ENCODE measurements around the gene ASCL5.

The ASCL5 gene

GRCh38 chr1:201100169-201100930, 26.6 kb downstream of the ASCL5 start:
- no peak overlapping the region for H3K9ac ChIP-seq (ENCODE audit: low read length)
- no peaks in the 10 kb centered on the region for H3K36me3 ChIP-seq (ENCODE audit: control insufficient read depth, low read depth, low read length)
- H3K9me3 ChIP-seq (ENCODE audit: control insufficient read depth, low read depth, low read length): no peaks in the 10 kb centered on the region
- no peaks in the 10 kb centered on the region for H3K27me3 ChIP-seq (ENCODE audit: control insufficient read depth, insufficient read depth, low read length)
- no peak overlapping the region for H3K27ac ChIP-seq (ENCODE audit: low read length)
- no peak overlapping the region for H3K4me3 ChIP-seq (ENCODE audit: low read length)
- no peaks in the 10 kb centered on the region for H3K4me1 ChIP-seq (ENCODE audit: control insufficient read depth, low read depth, low read length)

- no peak overlapping the region for H3K9ac ChIP-seq (ENCODE audit: low read length)
- no peaks in the 10 kb centered on the region for H3K9me3 ChIP-seq (ENCODE audit: control insufficient read depth, low read depth, low read length)
- H3K36me3 ChIP-seq (ENCODE audit: control insufficient read depth, low read depth, low read length): no peaks in the 10 kb centered on the region
- no peak overlapping the region for H3K4me3 ChIP-seq (ENCODE audit: low read length)
- no peak overlapping the region for H3K27ac ChIP-seq (ENCODE audit: low read length)
- no peaks in the 10 kb centered on the region for H3K4me1 ChIP-seq (ENCODE audit: control insufficient read depth, low read depth, low read length)
- H3K27me3 ChIP-seq (ENCODE audit: control insufficient read depth, insufficient read depth, low read length): no peaks in the 10 kb centered on the region
These were observed 27.8 kb downstream of the ASCL5 start for GRCh38 chr1:201098992-201099677.

GRCh38 chr1:201096977-201097856, 29.8 kb downstream of the ASCL5 start:
- H3K9ac ChIP-seq (ENCODE audit: low read length): no peak overlapping the region
- no peaks in the 10 kb centered on the region for H3K9me3 ChIP-seq (ENCODE audit: control insufficient read depth, low read depth, low read length)
- no peak overlapping the region for H3K27ac ChIP-seq (ENCODE audit: low read length)
- no peaks in the 10 kb centered on the region for H3K27me3 ChIP-seq (ENCODE audit: control insufficient read depth, insufficient read depth, low read length)
- H3K4me3 ChIP-seq (ENCODE audit: low read length): no peak overlapping the region
- H3K36me3 ChIP-seq (ENCODE audit: control insufficient read depth, low read depth, low read length): no peaks in the 10 kb centered on the region
- H3K4me1 ChIP-seq (ENCODE audit: control insufficient read depth, low read depth, low read length): no peaks in the 10 kb centered on the region

GRCh38 chr1:201096041-201096461, 30.9 kb downstream of the ASCL5 start:
- no peaks in the 10 kb centered on the region for H3K9me3 ChIP-seq (ENCODE audit: control insufficient read depth, low read depth, low read length)
- no peaks in the 10 kb centered on the region for H3K36me3 ChIP-seq (ENCODE audit: control insufficient read depth, low read depth, low read length)
- H3K4me1 ChIP-seq (ENCODE audit: control insufficient read depth, low read depth, low read length): no peaks in the 10 kb centered on the region
- no peak overlapping the region for H3K9ac ChIP-seq (ENCODE audit: low read length)
- H3K27me3 ChIP-seq (ENCODE audit: control insufficient read depth, insufficient read depth, low read length): no peaks in the 10 kb centered on the region
- no peak overlapping the region for H3K4me3 ChIP-seq (ENCODE audit: low read length)
- no peak overlapping the region for H3K27ac ChIP-seq (ENCODE audit: low read length)

GRCh38 chr1:201095581-201095980, 31.4 kb downstream of the ASCL5 start:
- Histone ChIP-seq H3K36me3 (ENCODE audit: control insufficient read depth, low read depth, low read length) (no peaks in the 10 kb centered on the region), H3K27me3 (ENCODE audit: control insufficient read depth, insufficient read depth, low read length) (no peaks in the 10 kb centered on the region), H3K9me3 (ENCODE audit: control insufficient read depth, low read depth, low read length) (no peaks in the 10 kb centered on the region), H3K9ac (ENCODE audit: low read length) (no peak overlapping the region), H3K4me3 (ENCODE audit: low read length) (no peak overlapping the region), H3K4me1 (ENCODE audit: control insufficient read depth, low read depth, low read length) (no peaks in the 10 kb centered on the region), H3K27ac (ENCODE audit: low read length) (no peak overlapping the region)

GRCh38 chr1:201094832-201095231, 32.2 kb downstream of the ASCL5 start:
- Histone ChIP-seq H3K4me1 (ENCODE audit: control insufficient read depth, low read depth, low read length) (no peaks in the 10 kb centered on the region), H3K27me3 (ENCODE audit: control insufficient read depth, insufficient read depth, low read length) (no peaks in the 10 kb centered on the region), H3K36me3 (ENCODE audit: control insufficient read depth, low read depth, low read length) (no peaks in the 10 kb centered on the region), H3K9me3 (ENCODE audit: control insufficient read depth, low read depth, low read length) (no peaks in the 10 kb centered on the region), H3K9ac (ENCODE audit: low read length) (no peak overlapping the region), H3K27ac (ENCODE audit: low read length) (no peak overlapping the region), H3K4me3 (ENCODE audit: low read length) (no peak overlapping the region)

- no peak overlapping the region for H3K4me3 ChIP-seq (ENCODE audit: low read length)
- H3K4me1 ChIP-seq (ENCODE audit: control insufficient read depth, low read depth, low read length): no peaks in the 10 kb centered on the region
- no peak overlapping the region for H3K9ac ChIP-seq (ENCODE audit: low read length)
- no peaks in the 10 kb centered on the region for H3K27me3 ChIP-seq (ENCODE audit: control insufficient read depth, insufficient read depth, low read length)
- H3K36me3 ChIP-seq (ENCODE audit: control insufficient read depth, low read depth, low read length): no peaks in the 10 kb centered on the region
- H3K27ac ChIP-seq (ENCODE audit: low read length): no peak overlapping the region
- H3K9me3 ChIP-seq (ENCODE audit: control insufficient read depth, low read depth, low read length): no peaks in the 10 kb centered on the region
These were observed 33.0 kb downstream of the ASCL5 start for GRCh38 chr1:201093962-201094361.

- Histone ChIP-seq H3K4me1 (ENCODE audit: control insufficient read depth, low read depth, low read length) (no peaks in the 10 kb centered on the region), H3K27ac (ENCODE audit: low read length) (no peak overlapping the region), H3K27me3 (ENCODE audit: control insufficient read depth, insufficient read depth, low read length) (no peaks in the 10 kb centered on the region), H3K9me3 (ENCODE audit: control insufficient read depth, low read depth, low read length) (no peaks in the 10 kb centered on the region), H3K4me3 (ENCODE audit: low read length) (no peak overlapping the region), H3K9ac (ENCODE audit: low read length) (no peak overlapping the region), H3K36me3 (ENCODE audit: control insufficient read depth, low read depth, low read length) (no peaks in the 10 kb centered on the region)
These were observed 33.4 kb downstream of the ASCL5 start for GRCh38 chr1:201093561-201093960.

GRCh38 chr1:201092738-201093137, 34.2 kb downstream of the ASCL5 start:
- H3K36me3 ChIP-seq (ENCODE audit: control insufficient read depth, low read depth, low read length): no peaks in the 10 kb centered on the region
- H3K27ac ChIP-seq (ENCODE audit: low read length): no peak overlapping the region
- H3K4me1 ChIP-seq (ENCODE audit: control insufficient read depth, low read depth, low read length): no peaks in the 10 kb centered on the region
- H3K9ac ChIP-seq (ENCODE audit: low read length): no peak overlapping the region
- H3K9me3 ChIP-seq (ENCODE audit: control insufficient read depth, low read depth, low read length): no peaks in the 10 kb centered on the region
- H3K4me3 ChIP-seq (ENCODE audit: low read length): no peak overlapping the region
- no peaks in the 10 kb centered on the region for H3K27me3 ChIP-seq (ENCODE audit: control insufficient read depth, insufficient read depth, low read length)

GRCh38 chr1:201091256-201091655, 35.7 kb downstream of the ASCL5 start:
- Histone ChIP-seq H3K36me3 (ENCODE audit: control insufficient read depth, low read depth, low read length) (no peaks in the 10 kb centered on the region), H3K9ac (ENCODE audit: low read length) (no peak overlapping the region), H3K4me1 (ENCODE audit: control insufficient read depth, low read depth, low read length) (no peaks in the 10 kb centered on the region), H3K4me3 (ENCODE audit: low read length) (no peak overlapping the region), H3K27me3 (ENCODE audit: control insufficient read depth, insufficient read depth, low read length) (no peaks in the 10 kb centered on the region), H3K9me3 (ENCODE audit: control insufficient read depth, low read depth, low read length) (no peaks in the 10 kb centered on the region), H3K27ac (ENCODE audit: low read length) (no peak overlapping the region)

GRCh38 chr1:201090541-201090940, 36.4 kb downstream of the ASCL5 start:
- no peaks in the 10 kb centered on the region for H3K9me3 ChIP-seq (ENCODE audit: control insufficient read depth, low read depth, low read length)

More at GRCh38 chr1:201090541-201090940, 36.4 kb downstream of the ASCL5 start:
- Histone ChIP-seq H3K9ac (ENCODE audit: low read length) (no peak overlapping the region), H3K27ac (ENCODE audit: low read length) (no peak overlapping the region), H3K36me3 (ENCODE audit: control insufficient read depth, low read depth, low read length) (no peaks in the 10 kb centered on the region), H3K27me3 (ENCODE audit: control insufficient read depth, insufficient read depth, low read length) (no peaks in the 10 kb centered on the region), H3K4me3 (ENCODE audit: low read length) (no peak overlapping the region), H3K4me1 (ENCODE audit: control insufficient read depth, low read depth, low read length) (no peaks in the 10 kb centered on the region)
